Activated CD4-positive, CD25-positive, alpha-beta regulatory T cell treated with anti-CD3 and anti-CD28 coated beads, Interleukin-2, amount 50 U/mL, for 16 hours (primary cell): ENCODE data around the gene FURIN.
"Not testable (repeated sequence)": the region's sequence is repeated elsewhere in the genome, so short reads cannot be mapped to it uniquely, and the experiment has no call there.

ENCODE experiments used
- DNase-seq: peaks from one replicate; pipeline ENCODE4 v3.0.0-alpha.2; 2020; ENCODE audit warnings: low read depth, low spot score

Gene FURIN

GRCh38 chr15:90868261-90868689, at the start of gene FURIN:
TSS of gene FURIN (plus strand) at chr15:90868588. CDS start at chr15:90875741, 7,153 bp downstream.
- DNase-seq = no peak

- DNase-seq = no peak
Observed at GRCh38 chr15:90819390-90819789, 49.0 kb upstream of the FURIN start.

- no peak for DNase-seq
Observed at GRCh38 chr15:90819850-90820249, 48.5 kb upstream of the FURIN start.

GRCh38 chr15:90820481-90820880, 47.9 kb upstream of the FURIN start:
- DNase-seq = no peak

GRCh38 chr15:90822204-90822955, 46.0 kb upstream of the FURIN start:
- no peak for DNase-seq

- DNase-seq = no peak
Observed at GRCh38 chr15:90823455-90823974, 44.9 kb upstream of the FURIN start.

GRCh38 chr15:90825115-90825899, 43.1 kb upstream of the FURIN start:
- DNase-seq = not testable (repeated sequence)

GRCh38 chr15:90826206-90826885, 42.0 kb upstream of the FURIN start:
- not testable (repeated sequence) for DNase-seq

GRCh38 chr15:90826886-90827435, 41.4 kb upstream of the FURIN start:
- no peak for DNase-seq

GRCh38 chr15:90828111-90828510, 40.3 kb upstream of the FURIN start:
- DNase-seq = no peak

GRCh38 chr15:90829126-90829525, 39.3 kb upstream of the FURIN start:
- no peak for DNase-seq

- no peak for DNase-seq
Observed at GRCh38 chr15:90829942-90830440, 38.4 kb upstream of the FURIN start.

GRCh38 chr15:90834626-90835025, 33.8 kb upstream of the FURIN start:
- DNase-seq = no peak

- no peak for DNase-seq
Observed at GRCh38 chr15:90836296-90836871, 32.0 kb upstream of the FURIN start.

- DNase-seq = no peak
Observed at GRCh38 chr15:90837094-90837493, 31.3 kb upstream of the FURIN start.

GRCh38 chr15:90838139-90838538, 30.2 kb upstream of the FURIN start:
- peak; percentile 59 for DNase-seq

- DNase-seq = no peak
Observed at GRCh38 chr15:90838544-90838943, 29.8 kb upstream of the FURIN start.

- DNase-seq = no peak
Observed at GRCh38 chr15:90839187-90840071, 29.0 kb upstream of the FURIN start.

GRCh38 chr15:90840157-90840855, 28.1 kb upstream of the FURIN start:
- DNase-seq = no peak

GRCh38 chr15:90840954-90841353, 27.4 kb upstream of the FURIN start:
- DNase-seq = no peak
